D721Med (cell line): ENCODE measurements around the gene SH3BP2.

Experiments used
- DNase-seq: peaks from one replicate; pipeline ENCODE4 v3.0.0; 2011; ENCODE audit warnings: low spot score; ENCODE audit not compliant: insufficient read length
- FAIRE-seq: peaks from 2 replicates; lab custom pipeline; 2011; peaks lifted over from hg19 to GRCh38; lab: Jason Lieb, UNC
- TF ChIP-seq, protein P1 (sequence below): IDR thresholded peaks from 2 replicates; pipeline ENCODE4 v1.5.1; 2012; ENCODE audit warnings: mild to moderate bottlenecking, control low read depth; ENCODE audit not compliant: insufficient read depth; ENCODE audit errors: missing control alignments

SH3BP2 gene

DNA sequence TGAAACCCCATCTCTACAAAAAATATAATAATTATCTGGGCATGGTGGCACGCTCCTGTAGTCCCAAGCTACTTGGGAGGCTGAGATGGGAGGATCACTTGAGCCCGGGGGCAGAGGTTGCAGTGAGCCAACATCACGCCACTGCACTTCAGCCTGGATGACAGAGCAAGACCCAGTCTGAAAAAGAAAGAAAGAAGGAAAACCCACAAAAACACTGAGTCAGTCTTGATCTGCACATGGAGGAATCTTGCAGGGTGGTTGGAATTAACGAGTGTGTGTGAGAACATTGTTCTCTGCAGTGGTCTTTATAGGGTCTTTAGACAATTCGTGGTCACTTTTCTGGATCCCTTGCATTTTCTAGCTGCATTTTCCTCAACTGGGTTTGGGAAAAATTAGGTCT is 74.0 kb downstream of the SH3BP2 start:
- no peak for FAIRE-seq
- DNase-seq = no peak
- TF ChIP-seq, protein P1, sequence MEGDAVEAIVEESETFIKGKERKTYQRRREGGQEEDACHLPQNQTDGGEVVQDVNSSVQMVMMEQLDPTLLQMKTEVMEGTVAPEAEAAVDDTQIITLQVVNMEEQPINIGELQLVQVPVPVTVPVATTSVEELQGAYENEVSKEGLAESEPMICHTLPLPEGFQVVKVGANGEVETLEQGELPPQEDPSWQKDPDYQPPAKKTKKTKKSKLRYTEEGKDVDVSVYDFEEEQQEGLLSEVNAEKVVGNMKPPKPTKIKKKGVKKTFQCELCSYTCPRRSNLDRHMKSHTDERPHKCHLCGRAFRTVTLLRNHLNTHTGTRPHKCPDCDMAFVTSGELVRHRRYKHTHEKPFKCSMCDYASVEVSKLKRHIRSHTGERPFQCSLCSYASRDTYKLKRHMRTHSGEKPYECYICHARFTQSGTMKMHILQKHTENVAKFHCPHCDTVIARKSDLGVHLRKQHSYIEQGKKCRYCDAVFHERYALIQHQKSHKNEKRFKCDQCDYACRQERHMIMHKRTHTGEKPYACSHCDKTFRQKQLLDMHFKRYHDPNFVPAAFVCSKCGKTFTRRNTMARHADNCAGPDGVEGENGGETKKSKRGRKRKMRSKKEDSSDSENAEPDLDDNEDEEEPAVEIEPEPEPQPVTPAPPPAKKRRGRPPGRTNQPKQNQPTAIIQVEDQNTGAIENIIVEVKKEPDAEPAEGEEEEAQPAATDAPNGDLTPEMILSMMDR = no peak

DNA sequence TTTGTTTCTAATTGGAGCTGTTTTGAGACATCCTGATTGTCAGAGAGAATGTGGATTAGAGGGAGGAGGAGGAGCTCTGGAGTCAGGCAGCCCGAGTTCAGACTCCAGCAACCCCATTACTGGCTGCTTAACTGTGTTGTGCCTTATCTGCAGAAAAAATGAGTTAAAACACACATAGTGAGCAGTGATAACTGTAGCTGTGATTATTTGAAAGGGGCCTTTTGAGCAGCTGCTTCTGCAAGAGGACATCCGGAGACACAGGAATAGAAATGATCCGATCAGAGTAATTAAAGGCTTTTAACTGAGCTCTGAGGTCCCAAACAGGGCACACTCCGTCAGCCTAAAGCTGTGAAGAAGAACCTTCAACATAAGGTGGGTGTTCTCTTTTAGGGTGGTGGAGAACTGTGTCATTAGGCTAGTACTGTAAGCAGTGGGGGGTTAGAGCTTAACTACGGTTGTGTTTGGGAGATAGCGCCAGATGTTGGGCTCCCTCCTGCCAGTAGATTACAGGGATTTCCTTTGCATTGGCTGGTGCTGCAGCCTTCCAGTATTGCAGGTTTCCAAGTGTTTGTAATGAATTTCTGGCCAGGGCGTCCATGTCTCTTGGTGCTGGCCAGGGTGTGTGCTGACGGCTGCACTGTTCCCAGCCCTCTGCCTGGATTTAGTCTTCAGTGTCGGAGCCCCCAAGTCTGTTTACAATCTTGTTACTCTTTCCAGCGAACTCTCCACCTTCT is 75.0 kb downstream of the SH3BP2 start:
- DNase-seq = no peak
- TF ChIP-seq, protein P1 = no peak
- FAIRE-seq = peak; percentile 92

GRCh38 chr4:2868877-2869487 is 76.1 kb downstream of the SH3BP2 start:
- FAIRE-seq (no peak), DNase-seq (no peak)
- TF ChIP-seq, protein P1 = no peak

DNA sequence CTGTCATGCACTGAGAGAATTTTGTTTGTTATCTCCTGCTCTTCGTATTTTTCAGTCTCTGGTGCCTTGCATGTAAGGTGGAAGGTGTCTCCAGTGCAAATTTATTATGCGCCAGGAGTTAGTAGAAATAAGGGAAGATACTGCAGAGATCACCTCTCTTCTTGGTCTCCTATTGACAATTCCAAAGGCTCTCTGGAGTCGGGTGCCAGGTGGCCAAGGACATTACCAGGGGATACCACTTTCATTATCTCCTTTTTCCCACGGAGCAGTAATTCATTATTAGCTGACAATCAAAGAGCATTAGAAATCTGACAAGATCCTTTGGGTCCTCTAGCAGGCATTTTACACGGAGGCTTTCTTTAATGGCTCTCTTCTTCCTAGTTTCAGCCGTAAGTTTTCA is 76.8 kb downstream of the SH3BP2 start:
- TF ChIP-seq, protein P1 = no peak
- DNase-seq (no peak), FAIRE-seq (peak; percentile 48)

DNA sequence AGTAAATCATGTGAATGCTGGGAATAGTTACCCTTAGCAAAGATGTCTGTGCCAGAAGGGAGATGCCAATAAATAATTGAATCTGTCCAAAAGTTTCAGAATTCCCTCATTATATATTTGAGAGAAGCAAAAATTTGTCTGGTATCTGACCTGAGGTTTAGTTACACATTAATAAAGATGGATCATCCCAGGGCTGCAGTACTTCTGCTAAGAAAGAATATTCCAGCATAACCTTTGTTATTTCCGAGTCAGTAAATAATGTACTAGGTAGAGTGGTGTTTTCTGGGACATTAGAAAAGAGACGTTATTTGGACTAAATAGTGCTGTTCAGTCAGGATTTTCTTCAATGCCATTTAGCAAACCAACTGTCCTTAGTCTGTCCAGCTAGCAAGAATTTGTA is 77.2 kb downstream of the SH3BP2 start:
- TF ChIP-seq, protein P1 = no peak
- DNase-seq = no peak
- FAIRE-seq = no peak

DNA sequence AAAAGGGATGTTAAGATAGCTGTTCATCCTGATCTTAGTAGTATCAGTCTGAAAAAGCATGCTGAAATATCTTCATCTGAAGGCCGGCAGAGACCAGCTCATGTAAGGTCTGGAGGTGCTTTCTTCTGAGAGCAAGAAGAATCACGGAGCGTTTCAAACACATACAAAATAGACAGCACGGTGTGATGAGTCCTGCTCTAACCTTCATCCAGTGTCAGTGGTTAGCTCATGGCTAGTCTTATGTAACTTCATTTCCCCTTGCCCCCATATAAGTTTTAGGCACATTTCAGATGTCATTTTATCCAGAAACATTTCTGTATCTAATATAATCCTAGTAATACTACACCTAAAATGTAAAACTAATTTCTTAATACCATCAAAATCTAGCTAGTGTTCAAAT is 78.6 kb downstream of the SH3BP2 start:
- no peak for FAIRE-seq
- DNase-seq = no peak
- TF ChIP-seq, protein P1 = no peak

GRCh38 chr4:2871911-2872310 is 79.0 kb downstream of the SH3BP2 start:
- DNase-seq (no peak), FAIRE-seq (no peak)
- TF ChIP-seq, protein P1 = no peak
